CD4-positive, alpha-beta T cell treated with Interleukin-1 beta for 1 hour (primary cell): ENCODE data around the gene SERPINI1.

Experiments
- DNase-seq, 2 donors: peaks; one replicate each; pipeline ENCODE4 v3.0.0-alpha.2; 2020 to 2022

SERPINI1 gene

DNA sequence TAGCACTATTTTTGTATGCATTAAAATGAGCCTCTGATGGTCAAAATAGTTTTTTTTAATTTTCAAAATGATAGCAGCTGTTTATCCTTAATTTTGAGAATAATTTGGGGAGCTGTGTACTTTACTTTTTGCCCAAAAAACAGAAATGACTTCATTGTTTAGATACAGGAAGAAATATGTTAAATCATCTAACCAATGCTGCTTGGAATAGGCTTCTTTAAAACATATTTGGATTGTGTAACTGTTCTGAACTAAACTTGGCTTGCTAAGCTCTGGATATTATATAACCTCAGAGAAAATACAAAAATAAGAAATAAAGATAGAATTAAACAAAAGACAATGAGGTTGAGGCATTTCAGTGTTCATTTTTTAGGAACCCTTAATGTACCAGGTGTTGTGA, 119.3 kb downstream of the SERPINI1 start:
- no peak for DNase-seq

DNA sequence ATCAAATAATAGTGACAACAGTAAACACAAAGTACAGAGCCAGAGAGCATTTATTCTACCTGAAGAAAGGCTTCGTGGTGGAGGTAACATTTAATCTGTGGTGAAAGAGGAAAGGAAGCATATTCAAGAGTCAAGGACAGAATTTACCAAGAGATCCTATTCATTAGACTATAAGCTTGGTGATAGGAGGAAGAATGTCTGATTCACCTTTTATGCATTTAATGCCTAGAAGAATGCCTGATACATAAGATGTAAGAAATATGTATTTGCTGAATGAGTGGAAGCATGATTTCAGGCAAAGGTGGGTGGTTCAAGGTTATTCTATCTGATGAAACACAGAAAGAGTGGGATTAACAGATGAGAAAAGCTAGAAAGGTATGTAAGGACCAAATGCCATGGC, 119.8 kb downstream of the SERPINI1 start:
- DNase-seq = no peak

DNA sequence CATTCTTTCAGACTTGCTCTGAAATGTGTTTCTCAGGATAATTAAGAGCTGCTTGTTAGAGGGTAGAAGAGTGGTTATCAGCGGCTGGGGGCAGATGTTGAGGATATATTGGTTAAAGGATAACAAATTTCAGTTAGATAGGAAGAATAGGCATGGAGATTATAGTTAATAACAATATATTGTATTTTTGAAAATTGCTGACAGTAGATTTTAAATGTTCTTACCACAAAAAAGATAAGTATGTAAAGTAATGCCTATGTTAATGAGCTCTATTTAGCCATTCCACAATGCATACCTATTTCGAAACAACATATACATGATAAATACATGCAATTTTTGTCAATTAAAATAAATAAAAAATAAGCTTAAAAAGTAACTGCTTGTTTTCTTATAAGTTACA, 123.3 kb downstream of the SERPINI1 start:
- no peak for DNase-seq

DNA sequence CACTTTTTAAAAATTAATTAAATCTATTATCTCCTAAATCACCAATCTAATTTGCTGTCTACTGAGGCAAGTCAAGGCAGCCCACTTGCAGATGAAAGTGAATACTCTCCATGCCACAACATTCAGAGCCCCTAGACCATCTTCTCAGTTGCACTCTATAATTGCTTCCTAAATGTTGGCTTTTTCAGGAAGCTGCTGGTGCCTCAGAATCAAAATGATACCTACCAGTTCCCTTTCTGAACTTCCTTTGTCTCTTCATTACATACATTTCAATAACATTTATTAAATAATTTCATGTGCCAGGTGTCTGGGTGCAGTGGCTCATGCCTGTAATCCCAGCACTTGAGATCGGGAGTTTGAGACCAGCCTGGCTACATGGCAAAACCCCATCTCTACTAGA, 124.1 kb downstream of the SERPINI1 start:
- DNase-seq = no peak

DNA sequence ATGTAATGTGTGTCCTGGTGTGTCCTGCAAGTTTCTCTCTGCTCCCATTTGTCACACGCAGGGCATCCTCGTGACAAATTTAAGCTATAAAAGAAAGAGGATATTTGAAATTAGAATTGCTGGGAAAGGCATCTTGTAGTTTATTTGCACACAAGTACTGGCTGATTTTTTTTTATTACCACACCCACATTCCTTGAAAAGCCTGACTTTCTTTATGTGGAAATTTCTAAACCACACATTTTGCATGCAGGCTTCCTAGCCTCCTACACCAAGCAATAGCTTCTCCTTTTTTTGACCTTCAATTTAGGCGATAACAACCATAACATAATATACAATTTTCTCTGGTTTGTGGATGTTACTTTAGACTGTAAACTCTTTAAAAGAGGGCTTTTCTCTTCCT, 126.1 kb downstream of the SERPINI1 start:
- no peak for DNase-seq

DNA sequence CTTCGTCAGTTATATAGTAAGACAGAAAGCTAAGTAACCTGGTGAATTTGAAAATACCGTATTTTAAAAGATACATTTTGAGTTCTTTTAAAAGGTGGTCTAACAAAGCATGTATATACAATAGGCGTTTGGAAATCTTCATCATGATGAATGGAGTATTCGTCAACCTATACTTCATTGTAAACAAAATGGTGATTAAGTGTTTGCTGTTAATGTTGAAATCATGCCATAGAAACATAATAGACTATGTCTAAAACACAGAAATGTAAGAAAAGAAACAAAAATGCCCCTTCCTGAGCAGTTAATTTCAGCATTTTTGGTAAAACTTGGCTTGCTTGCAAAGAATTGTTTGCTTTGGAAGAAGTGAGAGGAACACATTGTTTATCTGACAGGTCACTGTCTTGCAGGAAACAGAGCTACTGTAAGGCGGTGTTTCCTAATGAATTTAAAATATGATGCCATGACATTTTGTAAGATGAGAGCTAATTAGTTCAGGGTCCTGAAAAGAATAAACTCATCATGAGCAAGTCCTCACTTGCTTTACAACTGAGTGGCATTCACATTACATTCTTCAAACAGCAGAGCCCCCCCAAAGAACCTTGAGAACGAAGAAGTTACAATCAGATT, 126.7 kb downstream of the SERPINI1 start:
- DNase-seq = no peak

DNA sequence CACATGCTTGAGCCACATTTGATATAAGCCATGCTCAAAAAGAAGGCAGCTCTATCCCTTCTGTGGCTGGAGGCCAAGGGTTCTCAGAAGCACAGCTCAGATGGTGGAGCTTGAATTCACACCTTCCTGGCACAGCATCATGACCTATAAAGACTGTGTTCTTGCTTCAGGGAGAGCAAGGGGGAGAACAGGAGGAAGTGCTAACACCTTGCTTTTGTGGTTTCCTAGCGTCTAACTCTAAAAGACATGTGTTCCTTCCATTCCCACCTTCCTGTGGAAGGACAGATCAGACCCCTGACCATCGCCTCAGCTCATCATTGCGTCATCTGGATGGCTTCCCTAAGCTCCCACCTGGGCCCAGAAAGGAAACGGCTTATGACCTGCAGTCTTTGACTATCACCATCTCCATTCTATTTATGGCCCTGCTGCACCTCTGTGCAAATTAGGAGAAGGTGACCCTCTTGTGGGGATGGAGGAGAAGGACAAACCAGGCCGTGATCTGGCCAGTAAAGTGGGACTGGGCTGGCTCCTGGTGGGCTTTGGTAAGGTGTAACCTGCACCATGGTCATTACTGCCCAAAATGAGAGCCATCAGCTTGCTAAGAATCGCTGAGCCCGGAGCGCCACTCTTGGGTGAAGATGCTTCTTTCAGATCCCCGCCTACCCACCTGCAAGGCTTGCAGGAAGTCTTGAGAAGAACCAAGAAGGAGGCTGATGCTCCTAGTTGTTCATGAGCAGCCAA, 128.5 kb downstream of the SERPINI1 start:
- DNase-seq = no peak

DNA sequence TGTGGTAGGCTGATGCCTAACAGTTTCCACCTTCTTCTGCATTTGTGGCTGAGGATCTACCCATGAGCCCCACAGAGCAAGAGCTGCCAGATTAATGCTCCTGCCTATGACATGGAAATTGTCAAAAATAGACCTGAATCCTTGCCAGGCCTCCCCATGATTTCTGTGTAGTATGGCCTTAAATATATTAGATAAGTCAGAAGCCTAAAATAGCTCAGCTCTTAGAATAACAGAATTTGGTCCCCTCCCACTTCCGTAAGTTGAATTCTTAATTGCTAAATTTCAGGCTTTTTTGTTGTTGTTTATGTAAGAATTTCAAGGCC, 129.0 kb downstream of the SERPINI1 start:
- no peak for DNase-seq

DNA sequence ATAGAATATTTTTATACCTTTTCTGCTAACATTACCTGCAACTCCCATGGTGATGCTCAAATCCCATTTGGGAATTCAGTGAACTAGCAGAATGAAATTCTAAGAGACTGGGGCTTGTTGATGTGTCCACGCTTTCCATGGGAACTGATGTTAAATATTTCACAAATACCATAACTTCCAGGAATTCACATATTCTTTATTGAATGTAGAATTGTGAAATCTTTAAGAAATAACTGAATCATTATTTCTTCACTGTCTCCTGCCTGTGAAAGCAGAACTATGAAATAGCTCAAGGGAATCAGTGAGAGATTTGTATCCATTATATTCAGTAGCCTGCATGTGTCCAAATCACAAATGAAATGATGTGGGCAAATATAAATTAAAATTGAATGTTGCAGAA, 130.8 kb downstream of the SERPINI1 start:
- DNase-seq = no peak

DNA sequence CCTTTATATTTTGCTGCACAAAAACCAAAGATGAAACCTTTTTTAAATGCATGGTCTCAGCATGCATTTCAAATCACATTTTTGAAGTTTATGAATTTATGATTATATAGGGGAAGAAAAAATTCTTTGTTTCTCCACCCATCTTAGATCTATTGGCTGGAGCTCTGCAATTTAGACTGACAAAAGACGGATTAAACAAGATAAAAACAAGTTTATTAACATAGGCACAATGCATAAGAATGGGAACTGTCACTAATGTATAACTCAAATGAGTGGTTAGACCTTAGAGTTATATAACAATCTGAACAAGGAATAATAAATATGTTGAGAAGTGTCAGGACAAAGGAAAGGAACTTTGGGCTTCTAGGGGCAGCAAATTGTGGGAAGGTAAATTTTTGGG, 132.5 kb downstream of the SERPINI1 start:
- no peak for DNase-seq

DNA sequence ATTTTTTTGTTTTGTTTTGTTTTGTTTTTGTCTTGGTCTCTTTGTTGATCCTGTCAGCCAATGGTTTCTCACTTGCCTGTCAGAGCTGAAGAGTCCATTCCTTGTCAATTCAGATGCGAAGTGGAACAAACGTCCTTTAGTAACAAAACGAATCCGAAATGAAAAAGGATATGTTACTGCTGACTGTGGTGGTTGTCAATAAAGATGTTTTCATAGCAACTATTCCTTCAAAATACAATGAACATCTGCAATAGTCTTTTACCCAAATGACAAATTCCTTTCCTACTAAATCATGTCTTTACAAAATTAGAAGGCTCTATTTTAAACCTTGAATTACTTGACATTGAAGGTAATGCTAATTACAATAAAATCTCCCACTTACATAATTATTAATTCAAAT, 134.7 kb downstream of the SERPINI1 start:
- DNase-seq = no peak

DNA sequence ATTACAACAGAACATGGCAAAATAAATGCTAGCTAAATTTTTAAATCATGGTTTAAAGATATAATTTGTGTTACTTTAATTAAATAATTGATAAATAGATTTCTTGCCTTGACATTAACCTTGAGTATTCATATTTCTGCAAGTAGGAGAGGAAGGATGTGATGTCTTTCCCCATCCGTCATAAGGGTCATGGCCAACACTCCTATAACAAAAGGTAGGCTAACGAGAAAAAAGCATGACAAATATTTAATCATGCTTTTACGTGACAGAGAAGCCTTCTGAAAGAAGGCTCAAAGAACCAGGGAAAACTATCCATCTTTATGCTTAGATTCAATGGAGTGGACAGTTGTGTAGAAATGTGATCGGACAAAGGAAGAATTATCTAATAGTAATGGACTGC, 135.2 kb downstream of the SERPINI1 start:
- no peak for DNase-seq

DNA sequence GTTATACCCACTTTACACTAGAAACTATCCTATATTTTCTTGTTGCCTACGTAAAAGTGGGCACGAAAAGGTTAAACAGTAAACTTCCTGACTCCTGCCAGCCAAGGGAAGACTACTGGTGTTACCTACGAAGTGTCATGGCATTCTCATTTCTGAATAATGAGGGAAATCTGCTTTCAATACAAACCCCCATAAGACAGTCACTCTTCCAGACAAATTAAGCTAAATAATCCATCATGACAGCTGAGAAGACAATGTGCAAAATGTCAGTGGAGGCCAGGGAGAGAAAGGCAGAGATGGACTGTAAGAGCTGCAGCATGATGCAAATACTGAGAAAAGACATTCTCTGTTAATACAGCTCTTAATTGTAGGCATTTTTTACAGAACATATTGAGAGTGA, 136.5 kb downstream of the SERPINI1 start:
- no peak for DNase-seq

DNA sequence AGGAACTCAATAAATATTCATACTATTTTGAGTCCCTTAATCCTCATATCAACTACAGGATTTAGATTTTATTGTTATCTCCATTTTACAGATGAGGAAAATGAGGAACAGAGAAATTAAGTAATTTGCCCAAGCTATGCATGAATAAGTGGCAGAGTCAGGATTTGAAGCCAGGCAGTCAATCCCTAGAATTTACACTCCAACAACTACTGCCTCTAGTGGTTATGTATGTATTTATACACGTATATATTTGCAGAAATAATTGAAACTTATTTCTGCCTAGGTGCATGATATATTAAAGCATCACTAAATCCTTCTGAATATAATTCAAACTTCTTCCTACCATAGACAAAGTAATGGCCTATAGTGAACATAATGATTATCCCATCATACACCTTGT, 137.4 kb downstream of the SERPINI1 start:
- no peak for DNase-seq

DNA sequence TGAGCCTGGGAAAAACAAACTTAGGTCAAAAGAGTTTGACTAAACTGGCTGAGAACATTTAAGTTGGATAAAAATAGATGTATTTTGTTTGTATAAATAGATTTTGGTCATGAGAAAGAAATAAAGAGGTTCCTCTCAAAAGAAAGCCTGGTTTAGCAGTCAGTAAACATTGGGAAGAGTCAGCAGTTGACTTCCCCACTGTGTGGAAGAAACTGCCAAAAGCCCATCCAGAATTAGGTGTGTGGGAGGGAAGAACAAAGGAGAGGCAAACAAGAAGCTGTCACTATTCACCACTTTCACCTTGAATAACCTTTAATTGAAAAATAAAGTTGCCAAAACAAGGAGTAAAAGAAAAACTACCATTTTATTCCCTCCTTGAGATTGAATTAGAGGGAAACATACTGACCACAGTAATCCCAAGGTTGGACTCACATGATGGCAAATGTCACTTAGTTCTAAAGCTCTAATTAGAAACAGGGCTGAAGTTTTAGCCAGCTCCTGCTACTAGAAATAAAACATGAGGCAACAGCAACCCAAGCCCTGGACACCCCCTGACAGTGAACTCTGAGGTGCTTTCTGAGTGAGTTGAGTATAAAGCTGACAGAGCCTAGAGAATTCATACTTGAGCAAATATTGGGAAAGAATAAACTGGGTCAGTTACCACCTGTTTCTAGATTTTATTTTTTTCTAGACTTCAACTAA, 139.3 kb downstream of the SERPINI1 start:
- DNase-seq = no peak
